ENCODE results near the gene RIC3. TPM values are rescaled to one million over a fixed set of nuclear protein-coding genes. Genes with fewer than 3 reads are reported as not detected.
A peak's percentile ranks its signal among the peaks of the same experiment; 100 is the strongest.

Gene RIC3
- total RNA-seq, 1 experiment from 2014 or later, result 0.38 TPM

DNA sequence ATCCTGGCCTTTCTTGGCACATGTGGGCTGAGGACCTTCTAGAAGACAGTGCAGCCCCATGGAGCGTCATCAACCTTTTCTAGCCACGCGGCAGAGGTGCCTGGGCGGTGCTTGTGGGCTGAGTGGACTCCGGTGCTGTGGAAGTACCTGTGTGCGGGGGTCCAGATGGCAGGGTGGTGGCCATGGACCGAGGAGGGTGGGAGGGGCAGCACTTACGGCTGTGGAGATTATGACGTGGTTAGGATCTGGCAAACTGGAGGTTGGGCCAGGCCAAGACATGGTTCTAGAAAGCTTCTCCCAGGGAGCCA is 85.8 kb downstream of the RIC3 start:
- peaks cover 9% of the 10 kb centered on the region for H3K36me3 Mint-ChIP-seq (ENCODE audit: insufficient read depth, unreplicated experiment)
- CTCF ChIA-PET, result no interaction called here
- H3K27ac Mint-ChIP-seq (ENCODE audit: unreplicated experiment), result no peak overlapping the region
- H3K9me3 Mint-ChIP-seq (ENCODE audit: low read depth, unreplicated experiment), result no peaks in the 10 kb centered on the region
- TF ChIP-seq, protein P1, sequence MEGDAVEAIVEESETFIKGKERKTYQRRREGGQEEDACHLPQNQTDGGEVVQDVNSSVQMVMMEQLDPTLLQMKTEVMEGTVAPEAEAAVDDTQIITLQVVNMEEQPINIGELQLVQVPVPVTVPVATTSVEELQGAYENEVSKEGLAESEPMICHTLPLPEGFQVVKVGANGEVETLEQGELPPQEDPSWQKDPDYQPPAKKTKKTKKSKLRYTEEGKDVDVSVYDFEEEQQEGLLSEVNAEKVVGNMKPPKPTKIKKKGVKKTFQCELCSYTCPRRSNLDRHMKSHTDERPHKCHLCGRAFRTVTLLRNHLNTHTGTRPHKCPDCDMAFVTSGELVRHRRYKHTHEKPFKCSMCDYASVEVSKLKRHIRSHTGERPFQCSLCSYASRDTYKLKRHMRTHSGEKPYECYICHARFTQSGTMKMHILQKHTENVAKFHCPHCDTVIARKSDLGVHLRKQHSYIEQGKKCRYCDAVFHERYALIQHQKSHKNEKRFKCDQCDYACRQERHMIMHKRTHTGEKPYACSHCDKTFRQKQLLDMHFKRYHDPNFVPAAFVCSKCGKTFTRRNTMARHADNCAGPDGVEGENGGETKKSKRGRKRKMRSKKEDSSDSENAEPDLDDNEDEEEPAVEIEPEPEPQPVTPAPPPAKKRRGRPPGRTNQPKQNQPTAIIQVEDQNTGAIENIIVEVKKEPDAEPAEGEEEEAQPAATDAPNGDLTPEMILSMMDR (IDR thresholded peaks at IDR 0.05; ENCODE audit: unreplicated experiment), result no peak
- intact Hi-C loops (cut with micrococcal nuclease; ENCODE audit: unreplicated experiment), result no loop called here
- no TSS peak for BruUV-seq (replicated peaks)
- no peaks in the 10 kb centered on the region for H3K4me1 Mint-ChIP-seq (ENCODE audit: low read depth, unreplicated experiment)
- no peak for DNase-seq
- peaks cover 92% of the 10 kb centered on the region for H3K27me3 Mint-ChIP-seq (ENCODE audit: unreplicated experiment)
- H3K4me3 Mint-ChIP-seq (ENCODE audit: low read depth, unreplicated experiment), result no peak overlapping the region

DNA sequence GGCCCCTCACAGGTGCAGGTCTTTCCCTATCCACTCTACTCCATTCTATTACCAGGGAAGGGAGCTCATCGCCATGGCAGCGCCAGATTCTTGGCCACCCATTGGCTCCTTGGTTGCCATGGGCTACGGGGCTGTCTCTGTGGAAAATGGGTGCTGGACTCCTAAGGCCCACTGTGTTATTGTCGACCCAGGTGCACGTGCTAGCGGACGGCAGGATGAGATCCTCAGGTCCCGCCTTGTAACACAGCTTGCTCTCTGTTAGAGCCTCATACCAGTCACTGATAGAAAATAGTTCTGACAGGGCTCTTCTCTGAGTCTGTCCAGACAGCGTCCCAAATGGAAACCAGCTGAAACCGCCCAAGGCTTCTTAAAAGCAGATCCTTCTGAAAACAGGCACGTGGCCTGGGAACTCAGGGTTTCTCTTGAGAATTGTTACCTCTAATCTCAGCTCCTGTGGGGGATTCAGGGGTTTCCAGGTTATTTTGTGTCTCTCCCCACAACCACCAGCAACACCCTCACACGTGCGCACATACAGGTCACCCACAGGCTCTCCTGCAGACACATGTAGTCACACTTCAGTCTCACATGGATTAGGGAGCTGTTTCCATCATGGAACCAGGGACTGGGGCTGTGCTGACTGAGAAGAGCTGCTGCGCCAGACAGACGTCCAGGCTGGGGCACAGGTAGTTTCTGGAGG is 86.3 kb downstream of the RIC3 start:
- CTCF ChIA-PET, result interaction anchor here (1.0 kb wide), 1 partner anchor 17 kb away, joined by 3 read pairs; no protein-coding TSS in a partner anchor

DNA sequence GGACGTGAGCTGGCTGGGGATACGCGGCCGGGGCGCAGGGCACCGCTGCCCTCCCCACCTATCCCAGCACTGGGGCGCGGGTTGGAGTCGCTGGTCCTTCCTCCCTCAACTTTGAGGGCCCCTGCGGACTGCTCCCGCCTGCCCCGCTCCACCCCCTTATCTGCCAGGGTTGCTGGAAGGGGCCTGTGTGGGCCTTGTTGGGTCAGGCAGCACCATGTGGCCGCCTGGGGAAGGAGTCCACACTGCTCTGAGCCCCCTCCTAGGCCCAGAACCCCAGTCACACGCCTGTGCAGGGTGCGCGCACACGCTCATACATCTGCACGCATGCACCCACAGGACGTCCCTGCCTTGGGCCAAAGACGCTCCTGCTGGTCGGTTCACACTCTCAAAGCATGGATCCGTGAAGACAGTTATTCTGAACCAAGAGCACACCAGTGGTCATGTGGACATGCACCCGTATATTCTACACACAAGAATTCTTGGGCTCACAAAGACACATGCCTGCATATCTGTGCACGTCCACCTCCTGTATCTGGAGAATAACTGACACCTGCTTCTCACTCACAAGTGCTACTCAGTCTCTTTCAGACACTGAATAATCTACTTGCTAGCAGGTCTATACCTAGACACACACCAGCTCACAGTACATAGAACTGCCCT is 87.1 kb downstream of the RIC3 start:
- TF ChIP-seq, protein P1 (IDR thresholded peaks at IDR 0.05; ENCODE audit: unreplicated experiment), result no peak
- Mint-ChIP-seq H3K36me3 (ENCODE audit: insufficient read depth, unreplicated experiment) (peaks cover 9% of the 10 kb centered on the region), H3K27ac (ENCODE audit: unreplicated experiment) (no peak overlapping the region), H3K4me3 (ENCODE audit: low read depth, unreplicated experiment) (peak overlapping the region; percentile 36), H3K4me1 (ENCODE audit: low read depth, unreplicated experiment) (no peaks in the 10 kb centered on the region), H3K27me3 (ENCODE audit: unreplicated experiment) (peaks cover 92% of the 10 kb centered on the region), H3K9me3 (ENCODE audit: low read depth, unreplicated experiment) (no peaks in the 10 kb centered on the region)
- no TSS peak for BruUV-seq (replicated peaks)
- no peak for DNase-seq
- CTCF ChIA-PET, result interaction anchor here (1.0 kb wide), 1 partner anchor 17 kb away, joined by 3 read pairs; no protein-coding TSS in a partner anchor
- intact Hi-C loops (cut with micrococcal nuclease; ENCODE audit: unreplicated experiment), result no loop called here

More for the DNA sequence above, 86.3 kb downstream of the RIC3 start:
- no TSS peak for BruUV-seq (replicated peaks)
- H3K27me3 Mint-ChIP-seq (ENCODE audit: unreplicated experiment), result peaks cover 92% of the 10 kb centered on the region
- peaks cover 9% of the 10 kb centered on the region for H3K36me3 Mint-ChIP-seq (ENCODE audit: insufficient read depth, unreplicated experiment)
- no peak overlapping the region for H3K27ac Mint-ChIP-seq (ENCODE audit: unreplicated experiment)
- TF ChIP-seq, protein P1 (IDR thresholded peaks at IDR 0.05; ENCODE audit: unreplicated experiment), result no peak
- H3K9me3 Mint-ChIP-seq (ENCODE audit: low read depth, unreplicated experiment), result no peaks in the 10 kb centered on the region
- DNase-seq, result no peak
- no peaks in the 10 kb centered on the region for H3K4me1 Mint-ChIP-seq (ENCODE audit: low read depth, unreplicated experiment)
- intact Hi-C loops (cut with micrococcal nuclease; ENCODE audit: unreplicated experiment), result no loop called here
- H3K4me3 Mint-ChIP-seq (ENCODE audit: low read depth, unreplicated experiment), result no peak overlapping the region

DNA sequence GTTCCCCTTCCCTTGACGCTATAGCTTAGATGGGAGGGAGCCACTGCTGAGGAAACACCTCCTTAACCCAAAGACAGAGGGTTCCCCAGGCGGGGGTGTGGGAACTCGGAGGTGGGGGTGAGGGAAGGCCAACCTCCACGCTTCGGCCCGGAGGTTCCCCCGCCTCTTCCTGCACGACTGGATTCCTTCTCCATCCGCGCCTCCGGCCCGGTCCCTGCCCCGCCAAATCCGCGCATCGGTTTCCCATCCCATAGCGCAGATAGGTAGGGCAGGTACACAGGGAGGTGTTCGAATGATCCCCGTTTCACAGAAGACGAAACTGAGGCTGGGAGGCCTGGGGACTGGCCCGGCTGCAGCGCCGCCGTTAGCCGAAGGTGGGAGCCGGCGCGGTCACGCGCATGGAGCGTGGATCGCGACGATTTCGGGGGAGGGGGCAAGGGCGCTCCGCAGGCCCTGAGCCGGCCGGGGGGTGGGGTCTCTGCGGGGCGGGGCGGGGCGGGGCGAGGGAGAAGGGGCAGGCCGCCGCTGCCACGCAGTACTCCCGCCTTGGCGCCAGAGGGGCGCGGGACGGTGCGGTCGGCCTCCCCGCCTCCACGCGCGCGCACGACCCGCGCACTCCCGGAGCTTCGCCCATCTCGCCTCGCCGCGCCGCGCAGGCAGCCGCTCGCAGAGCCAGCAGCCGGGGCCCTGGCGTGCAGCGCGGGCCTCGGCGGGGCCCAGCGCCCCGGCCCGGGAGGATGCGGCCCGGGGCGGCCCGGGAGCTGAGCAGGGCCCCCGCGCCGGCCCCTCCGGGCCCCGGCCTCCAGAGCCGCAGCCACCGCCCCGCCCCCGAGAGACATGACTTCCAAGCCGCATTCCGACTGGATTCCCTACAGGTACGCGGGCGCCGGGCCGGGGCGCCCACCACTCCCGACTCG is 87.9 kb downstream of the RIC3 start, which contains the start of gene TUB:
Gene TUB, plus strand, starts transcription at position 538 of the 917 bp plus-strand sequence. Its CDS starts 300 bp downstream, at position 838.
- no peak within 1 kb of the TSS for H3K27ac Mint-ChIP-seq (ENCODE audit: unreplicated experiment)
- intact Hi-C loops (cut with micrococcal nuclease; ENCODE audit: unreplicated experiment), result no loop called here
- H3K4me3 Mint-ChIP-seq (ENCODE audit: low read depth, unreplicated experiment), result peak within 1 kb of the TSS; percentile 56
- peaks cover 92% of the 10 kb centered on the region for H3K27me3 Mint-ChIP-seq (ENCODE audit: unreplicated experiment)
- H3K9me3 Mint-ChIP-seq (ENCODE audit: low read depth, unreplicated experiment), result no peaks in the 10 kb centered on the region
- no peaks in the 10 kb centered on the region for H3K4me1 Mint-ChIP-seq (ENCODE audit: low read depth, unreplicated experiment)
- CTCF ChIA-PET, result interaction anchor here (1.0 kb wide), 2 partner anchors 18 to 75 kb away, joined by 3 read pairs; no protein-coding TSS in a partner anchor
- BruUV-seq (replicated peaks), result no TSS peak
- TF ChIP-seq, protein P1 (IDR thresholded peaks at IDR 0.05; ENCODE audit: unreplicated experiment), result no peak
- peaks cover 9% of the 10 kb centered on the region for H3K36me3 Mint-ChIP-seq (ENCODE audit: insufficient read depth, unreplicated experiment)
- DNase-seq, result peak; percentile 16
